ENCODE data around the gene SLC4A5.
A peak's percentile ranks its signal among the peaks of the same experiment; 100 is the strongest.

DNA sequence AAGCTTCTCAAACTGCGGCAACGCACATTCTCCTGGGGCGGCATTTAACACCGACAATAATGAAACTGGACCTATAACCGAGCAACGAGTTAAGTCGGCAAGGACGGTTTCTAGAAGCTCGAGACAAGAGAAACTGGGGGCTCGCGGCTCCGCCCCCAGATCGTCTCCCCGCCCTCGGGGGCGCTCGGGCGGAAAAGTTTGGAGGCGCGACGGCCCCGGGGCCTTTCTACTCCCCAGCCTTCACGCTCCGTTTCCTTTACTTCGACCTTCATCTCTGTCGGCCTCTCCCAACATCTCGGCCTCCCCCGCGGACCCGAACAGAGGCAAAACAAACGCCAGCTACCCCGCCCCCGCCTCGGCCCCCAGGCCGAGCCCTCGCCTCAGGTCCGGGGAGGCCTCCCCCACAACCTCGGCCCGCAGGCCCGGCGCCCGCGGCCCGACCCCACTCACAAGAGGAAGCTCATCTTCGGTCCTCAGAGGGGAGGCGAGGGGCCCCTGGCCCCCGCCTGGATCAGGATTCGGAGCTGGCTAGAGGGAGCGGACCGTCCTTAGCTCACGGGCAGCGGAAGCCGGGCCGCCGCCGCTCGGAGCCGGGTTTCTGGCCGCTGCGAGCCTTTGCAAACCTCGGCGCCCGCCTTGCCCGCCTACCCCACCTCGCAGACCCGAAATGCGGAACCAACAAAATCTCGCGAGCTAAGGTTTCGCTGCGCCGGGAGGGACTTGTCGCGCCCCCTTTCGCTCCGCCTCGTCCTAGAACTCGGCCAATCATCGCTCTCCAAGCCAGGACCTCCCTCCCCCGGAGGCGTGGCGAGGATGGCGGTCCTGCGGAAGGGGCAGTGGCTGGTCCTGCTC lies 164.8 kb downstream of the SLC4A5 start, which contains the start of gene MOB1A:
- TF ChIP-seq, protein P1, sequence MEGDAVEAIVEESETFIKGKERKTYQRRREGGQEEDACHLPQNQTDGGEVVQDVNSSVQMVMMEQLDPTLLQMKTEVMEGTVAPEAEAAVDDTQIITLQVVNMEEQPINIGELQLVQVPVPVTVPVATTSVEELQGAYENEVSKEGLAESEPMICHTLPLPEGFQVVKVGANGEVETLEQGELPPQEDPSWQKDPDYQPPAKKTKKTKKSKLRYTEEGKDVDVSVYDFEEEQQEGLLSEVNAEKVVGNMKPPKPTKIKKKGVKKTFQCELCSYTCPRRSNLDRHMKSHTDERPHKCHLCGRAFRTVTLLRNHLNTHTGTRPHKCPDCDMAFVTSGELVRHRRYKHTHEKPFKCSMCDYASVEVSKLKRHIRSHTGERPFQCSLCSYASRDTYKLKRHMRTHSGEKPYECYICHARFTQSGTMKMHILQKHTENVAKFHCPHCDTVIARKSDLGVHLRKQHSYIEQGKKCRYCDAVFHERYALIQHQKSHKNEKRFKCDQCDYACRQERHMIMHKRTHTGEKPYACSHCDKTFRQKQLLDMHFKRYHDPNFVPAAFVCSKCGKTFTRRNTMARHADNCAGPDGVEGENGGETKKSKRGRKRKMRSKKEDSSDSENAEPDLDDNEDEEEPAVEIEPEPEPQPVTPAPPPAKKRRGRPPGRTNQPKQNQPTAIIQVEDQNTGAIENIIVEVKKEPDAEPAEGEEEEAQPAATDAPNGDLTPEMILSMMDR (IDR thresholded peaks at IDR 0.05), result peak in 1 of 6 experiments; percentile 25
- TF ChIP-seq POLR2AphosphoS5 (IDR thresholded peaks at IDR 0.05) (peak; percentile 85 to 94), EP300 (IDR thresholded peaks at IDR 0.05) (no peak), POLR2A (IDR thresholded peaks at IDR 0.05) (peak in 3 of 4 donors; percentile 90 to 97 (median 96))

Data from upper lobe of left lung (tissue), 4 donors.